Esophagus muscularis mucosa (tissue), 4 donors: ENCODE measurements around the gene HOXA2. TPM values are rescaled to one million over a fixed set of nuclear protein-coding genes. Genes with fewer than 3 reads are reported as not detected.

Experiments used
- DNase-seq: peaks from one replicate; pipeline ENCODE4 v3.0.0-alpha.2; 2017; ENCODE audit errors: extremely low spot score
- H3K27ac ChIP-seq, 4 donors: fragments of 200-600 bp; sonication (generic); replicated peaks in 1 of 4; 1 replicate in 3 of 4; 2 replicates in 1 of 4; pipeline ENCODE4 v1.5.1; 2016 to 2019; ENCODE audit warnings: mild to moderate bottlenecking in 1 of 4
- H3K27me3 ChIP-seq, 4 donors: fragments of 200-600 bp; sonication (generic); one replicate each; pipeline versions ENCODE4 v1.5.1 to v1.6.0; 2016 to 2019
- H3K36me3 ChIP-seq, 4 donors: fragments of 200-600 bp; sonication (generic); one replicate each; pipeline ENCODE4 v1.5.1; 2016 to 2019
- H3K4me1 ChIP-seq, 4 donors: fragments of 200-600 bp; sonication (generic); one replicate each; pipeline ENCODE4 v1.5.1; 2016 to 2019
- H3K4me3 ChIP-seq, 4 donors: fragments of 200-600 bp; sonication (generic); 1 replicate in 2 of 4; 2 replicates in 2 of 4; pipeline ENCODE4 v1.5.1; 2016 to 2019; ENCODE audit warnings: mild to moderate bottlenecking in 4 of 4, moderate library complexity in 1 of 4
- H3K9me3 ChIP-seq, 4 donors: fragments of 200-600 bp; sonication (generic); 1 replicate in 3 of 4; 2 replicates in 1 of 4; pipeline ENCODE4 v1.5.1; 2016 to 2019
- CTCF ChIP-seq, 3 experiments: fragments of 200-600 bp in 2 of 3; fragments of 450-650 bp in 1 of 3; sonication (generic) in 2 of 3; IDR thresholded peaks; one replicate each; pipeline ENCODE4 v1.5.1; 2017 to 2019; ENCODE audit warnings: antibody characterized with exemption in 3 of 3, mild to moderate bottlenecking in 2 of 3, moderate library complexity in 1 of 3
- EP300 ChIP-seq: sonication (generic); formaldehyde crosslinking; IDR thresholded peaks from one replicate; pipeline ENCODE4 v1.6.1; 2017; ENCODE audit warnings: antibody characterized with exemption
- POLR2A ChIP-seq: fragments of 450-650 bp; IDR thresholded peaks from one replicate; pipeline ENCODE4 v1.6.1; 2017; ENCODE audit warnings: antibody characterized with exemption, moderate library complexity, mild to moderate bottlenecking, low read depth
- POLR2AphosphoS5 ChIP-seq, 2 donors: sonication (generic); formaldehyde crosslinking; IDR thresholded peaks; one replicate each; pipeline ENCODE4 v1.6.1; 2017; ENCODE audit warnings: antibody characterized with exemption in 2 of 2
- WGBS: methylation state at CpG from one replicate; pipeline ENCODE4 v1.1.5; 2018; 5-methylcytosine and 5-hydroxymethylcytosine counted together
- intact Hi-C: fragments of 100-400 bp; cut with DNase I; formaldehyde crosslinking; loops from one replicate; pipeline ENCODE4 v1.15.1; 2023
- total RNA-seq, 4 donors: library from RNA; depleted of rRNA; stranded (reverse); fragments of >200 nt; gene quantifications; one replicate each; pipeline versions ENCODE4 v1.1.0 to v1.2.1, GENCODE V29; 2016

The HOXA2 gene
- total RNA-seq, 4 donors from 2014 or later = 3.3 to 5.4 (median 4.4) TPM

- Histone ChIP-seq H3K9me3 (no peaks in the 10 kb centered on the region), H3K27ac (peak overlapping the region; percentile 96 to 100 (median 99)), H3K36me3 (no peaks in the 10 kb centered on the region), H3K4me1 (peaks cover 26 to 70% (median 67%) of the 10 kb centered on the region in 4 donors), H3K27me3 (peaks cover 0 to 11% (median 0%) of the 10 kb centered on the region in 4 donors), H3K4me3 (peak overlapping the region; percentile 66 to 96 (median 84))
- WGBS = 34% methylated on average over 8 of the region's 8 CpGs
- TF ChIP-seq POLR2AphosphoS5 (IDR thresholded peaks at IDR 0.05) = peak in 1 of 2 donors; percentile 5
- TF ChIP-seq POLR2A = no peak
- intact Hi-C loops = no loop called here
- no peak for DNase-seq
These were observed 1.8 kb downstream of the HOXA2 start for GRCh38 chr7:27100694-27101170.

GRCh38 chr7:27099453-27100370 is 2.8 kb downstream of the HOXA2 start:
- TF ChIP-seq EP300 = no peak
- TF ChIP-seq CTCF (IDR thresholded peaks at IDR 0.05) = no peak
- TF ChIP-seq POLR2A = no peak
- TF ChIP-seq POLR2AphosphoS5 (IDR thresholded peaks at IDR 0.05) = no peak
- no peaks in the 10 kb centered on the region for H3K9me3 ChIP-seq
- H3K27me3 ChIP-seq = peaks cover 0 to 11% (median 0%) of the 10 kb centered on the region in 4 donors
- H3K4me1 ChIP-seq = peaks cover 26 to 66% (median 65%) of the 10 kb centered on the region in 4 donors
- peak overlapping the region; percentile 79 to 100 (median 96) for H3K4me3 ChIP-seq
- H3K36me3 ChIP-seq = no peaks in the 10 kb centered on the region
- DNase-seq = no peak
- intact Hi-C loops = loop anchor here (2.0 to 5.0 kb wide), 4 partner anchors 43 to 1242 kb away; partner anchors contain the start of genes CBX3, HNRNPA2B1 and HOXA5
- 47% methylated on average over 8 of the region's 8 CpGs for WGBS
- peak overlapping the region; percentile 96 to 100 (median 99) for H3K27ac ChIP-seq

- H3K9me3 ChIP-seq = no peaks in the 10 kb centered on the region
- TF ChIP-seq CTCF (IDR thresholded peaks at IDR 0.05) (peak in 1 of 3 experiments; percentile 2), EP300 (no peak), POLR2AphosphoS5 (IDR thresholded peaks at IDR 0.05) (peak in 1 of 2 donors; percentile 33)
- peak overlapping the region; percentile 96 to 100 (median 99) for H3K27ac ChIP-seq
- H3K27me3 ChIP-seq = peaks cover 0 to 11% (median 0%) of the 10 kb centered on the region in 4 donors
- H3K4me3 ChIP-seq = peak overlapping the region; percentile 79 to 100 (median 96)
- H3K4me1 ChIP-seq = peaks cover 26 to 61% (median 59%) of the 10 kb centered on the region in 4 donors
- DNase-seq = no peak
- WGBS = 23% methylated on average over 38 of the region's 38 CpGs
- intact Hi-C loops = loop anchor here (2.0 to 5.0 kb wide), 4 partner anchors 44 to 1242 kb away; partner anchors contain the start of genes CBX3, HNRNPA2B1 and HOXA5
- no peaks in the 10 kb centered on the region for H3K36me3 ChIP-seq
These were observed 3.7 kb downstream of the HOXA2 start for GRCh38 chr7:27098578-27099451.

DNA sequence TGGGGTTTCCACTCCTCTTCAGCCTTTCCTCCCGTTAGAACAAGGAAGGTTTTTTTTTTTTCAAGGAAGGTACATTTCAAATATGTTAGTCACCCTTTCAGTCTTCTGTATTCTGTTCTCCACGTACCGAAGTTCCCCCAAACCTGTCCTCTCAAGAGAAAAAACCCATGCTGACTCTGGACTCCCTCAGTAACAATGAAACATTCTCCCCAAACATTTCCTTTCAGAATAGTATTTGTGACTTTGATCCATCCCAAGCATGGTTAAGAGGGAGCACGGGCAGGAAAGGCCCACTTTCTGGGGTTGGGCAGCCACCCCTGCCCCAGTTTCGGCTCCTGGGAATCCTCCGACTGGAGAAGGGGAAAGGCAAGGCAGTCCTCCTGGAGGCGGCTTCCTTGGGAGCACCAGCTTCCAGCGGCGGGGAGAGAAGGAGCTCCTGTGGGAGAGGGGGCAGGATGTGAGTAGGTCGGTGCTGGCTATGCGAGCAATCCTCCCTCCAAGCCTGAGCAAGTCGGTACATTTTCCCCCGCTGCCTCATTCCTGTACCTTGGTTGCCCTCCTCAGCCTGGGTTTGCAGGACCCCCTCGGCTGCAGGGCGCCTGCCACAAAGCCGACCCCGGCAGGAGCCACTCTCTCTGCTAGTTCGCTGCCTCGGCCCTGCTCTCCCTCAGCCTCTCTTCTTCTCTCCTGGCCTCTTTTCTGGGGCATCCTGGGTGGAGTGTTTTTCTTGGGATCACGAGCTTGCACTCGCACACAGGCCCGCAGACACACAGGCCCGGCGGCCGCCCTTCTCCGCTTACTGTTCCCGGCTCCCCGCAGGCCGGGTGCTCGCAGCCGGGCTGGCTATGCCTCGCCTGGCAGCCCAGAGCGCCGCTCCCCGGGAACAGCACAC is 4.6 kb downstream of the HOXA2 start:
- DNase-seq = no peak
- Histone ChIP-seq H3K4me3 (peak overlapping the region; percentile 79 to 100 (median 96)), H3K27ac (peak overlapping the region; percentile 96 to 100 (median 99)), H3K4me1 (peaks cover 26 to 54% (median 53%) of the 10 kb centered on the region in 4 donors), H3K27me3 (peaks cover 0 to 10% (median 0%) of the 10 kb centered on the region in 4 donors), H3K9me3 (no peaks in the 10 kb centered on the region), H3K36me3 (no peaks in the 10 kb centered on the region)
- intact Hi-C loops = loop anchor here (2.0 to 5.0 kb wide), 5 partner anchors 37 to 1241 kb away; partner anchors contain the start of genes CBX3, HNRNPA2B1 and HOXA5
- TF ChIP-seq POLR2A (no peak), EP300 (no peak)
- 16% methylated on average over 16 of the region's 35 CpGs for WGBS
